Stimulated activated CD8-positive, alpha-beta memory T cell treated with anti-CD3 and anti-CD28 coated beads, Interleukin-2, amount 100 ng/mL, for 1 hour (primary cell): ENCODE measurements around the gene MEX3A.
"Not testable (repeated sequence)": the region's sequence is repeated elsewhere in the genome, so short reads cannot be mapped to it uniquely, and the experiment has no call there.

ENCODE experiments used
- DNase-seq, 2 donors: peaks; one replicate each; pipeline ENCODE4 v3.0.0-alpha.2; 2020; ENCODE audit warnings: low read depth in 2 of 2

Gene MEX3A, protein sequence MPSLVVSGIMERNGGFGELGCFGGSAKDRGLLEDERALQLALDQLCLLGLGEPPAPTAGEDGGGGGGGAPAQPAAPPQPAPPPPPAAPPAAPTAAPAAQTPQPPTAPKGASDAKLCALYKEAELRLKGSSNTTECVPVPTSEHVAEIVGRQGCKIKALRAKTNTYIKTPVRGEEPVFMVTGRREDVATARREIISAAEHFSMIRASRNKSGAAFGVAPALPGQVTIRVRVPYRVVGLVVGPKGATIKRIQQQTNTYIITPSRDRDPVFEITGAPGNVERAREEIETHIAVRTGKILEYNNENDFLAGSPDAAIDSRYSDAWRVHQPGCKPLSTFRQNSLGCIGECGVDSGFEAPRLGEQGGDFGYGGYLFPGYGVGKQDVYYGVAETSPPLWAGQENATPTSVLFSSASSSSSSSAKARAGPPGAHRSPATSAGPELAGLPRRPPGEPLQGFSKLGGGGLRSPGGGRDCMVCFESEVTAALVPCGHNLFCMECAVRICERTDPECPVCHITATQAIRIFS

DNA sequence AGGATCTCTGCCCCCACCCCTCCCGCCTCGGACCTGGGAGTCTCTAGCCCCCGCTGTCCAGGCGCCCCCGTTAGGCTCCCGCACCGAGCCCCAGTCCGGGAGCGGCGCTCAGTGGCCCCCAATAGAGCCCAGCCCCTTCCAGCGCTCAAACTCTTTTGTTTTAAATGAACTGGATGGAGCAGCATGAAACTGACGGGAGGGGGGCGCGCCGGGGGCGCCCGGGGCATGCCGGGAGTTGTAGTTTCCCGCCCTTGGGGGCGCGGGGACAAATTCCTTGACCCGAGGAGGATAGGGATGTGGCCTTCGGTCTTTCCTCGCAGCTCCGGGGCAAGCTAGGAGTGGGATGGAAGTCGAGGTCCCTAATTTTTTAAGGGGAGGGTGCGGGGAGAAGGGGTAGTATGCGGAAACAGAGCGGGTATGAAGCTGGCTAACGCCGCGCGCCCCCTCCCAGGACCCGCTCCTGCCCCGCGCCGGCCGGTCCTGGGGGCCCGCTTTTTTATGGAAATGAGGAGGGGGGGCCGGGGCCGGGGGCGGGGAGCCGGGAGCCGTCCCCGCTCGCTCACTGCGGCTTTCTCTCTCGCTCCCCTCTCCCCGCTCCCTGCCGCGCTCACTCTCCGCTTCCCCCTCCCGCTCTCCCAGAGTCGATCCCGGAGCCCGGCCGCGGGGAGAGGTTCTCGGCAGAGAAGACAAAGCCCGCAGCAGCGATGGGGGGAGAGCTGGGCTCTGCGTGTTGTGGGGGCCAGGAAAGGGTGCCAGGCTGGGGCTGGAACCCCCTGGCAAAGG, at the start of gene MEX3A:
MEX3A (minus strand) TSS at position 157 of the 783 bp plus-strand sequence. CDS start 467 bp downstream, outside the sequence.
- peak; percentile 28 to 41 for DNase-seq

DNA sequence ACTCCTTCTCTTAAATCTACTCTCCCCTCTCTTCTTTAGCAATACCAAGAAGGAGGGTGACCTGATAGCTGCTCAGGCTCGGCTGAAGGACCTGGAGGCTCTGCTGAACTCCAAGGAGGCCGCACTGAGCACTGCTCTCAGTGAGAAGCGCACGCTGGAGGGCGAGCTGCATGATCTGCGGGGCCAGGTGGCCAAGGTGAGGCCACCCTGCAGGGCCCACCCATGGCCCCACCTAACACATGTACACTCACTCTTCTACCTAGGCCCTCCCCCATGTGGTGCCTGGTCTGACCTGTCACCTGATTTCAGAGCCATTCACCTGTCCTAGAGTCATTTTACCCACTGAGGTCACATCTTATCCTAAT, 48.3 kb upstream of the MEX3A start:
- DNase-seq = no peak

DNA sequence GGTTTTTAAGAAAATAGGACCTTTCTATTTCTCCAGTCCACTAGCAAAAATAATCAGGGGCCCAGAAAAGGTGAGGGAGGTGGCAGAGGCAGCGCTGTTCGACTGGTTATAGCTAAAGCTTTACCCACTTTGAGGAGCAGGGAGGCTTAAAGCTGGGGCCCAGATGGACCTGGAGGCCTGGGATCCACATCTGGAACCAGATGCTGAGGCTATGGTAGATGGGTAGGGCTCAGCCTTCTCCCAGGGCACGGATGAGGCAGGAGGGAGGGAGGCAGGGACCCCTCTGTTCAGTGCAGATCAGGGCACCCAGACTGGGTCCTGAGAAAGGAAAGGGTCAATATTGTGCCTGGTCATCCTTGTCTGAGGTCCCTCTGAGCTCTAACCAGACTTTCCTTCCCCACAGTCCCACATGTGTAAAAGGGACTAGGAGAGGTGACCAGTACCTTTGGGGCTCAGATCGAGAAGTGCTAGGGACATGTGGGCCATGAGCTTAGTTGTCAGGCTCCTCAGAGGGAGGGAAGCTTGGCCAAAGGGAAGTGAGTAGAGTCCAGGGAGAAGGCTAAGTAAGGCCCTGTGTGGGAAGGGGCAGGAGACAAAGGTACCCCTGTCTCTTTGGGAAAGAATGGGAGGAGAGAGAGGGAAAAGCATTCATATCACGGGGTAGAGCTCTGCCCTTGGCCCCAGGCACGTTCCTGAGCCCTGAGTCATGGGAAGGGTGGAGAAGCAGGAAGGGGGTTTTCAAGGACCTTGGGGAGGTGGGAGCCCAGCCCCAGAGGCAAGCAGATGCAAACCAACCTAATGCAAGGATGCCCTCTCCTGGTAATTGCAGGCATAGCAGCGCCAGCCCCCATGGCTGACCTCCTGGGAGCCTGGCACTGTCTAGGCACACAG, 47.7 kb upstream of the MEX3A start:
- DNase-seq = peak; percentile 50

DNA sequence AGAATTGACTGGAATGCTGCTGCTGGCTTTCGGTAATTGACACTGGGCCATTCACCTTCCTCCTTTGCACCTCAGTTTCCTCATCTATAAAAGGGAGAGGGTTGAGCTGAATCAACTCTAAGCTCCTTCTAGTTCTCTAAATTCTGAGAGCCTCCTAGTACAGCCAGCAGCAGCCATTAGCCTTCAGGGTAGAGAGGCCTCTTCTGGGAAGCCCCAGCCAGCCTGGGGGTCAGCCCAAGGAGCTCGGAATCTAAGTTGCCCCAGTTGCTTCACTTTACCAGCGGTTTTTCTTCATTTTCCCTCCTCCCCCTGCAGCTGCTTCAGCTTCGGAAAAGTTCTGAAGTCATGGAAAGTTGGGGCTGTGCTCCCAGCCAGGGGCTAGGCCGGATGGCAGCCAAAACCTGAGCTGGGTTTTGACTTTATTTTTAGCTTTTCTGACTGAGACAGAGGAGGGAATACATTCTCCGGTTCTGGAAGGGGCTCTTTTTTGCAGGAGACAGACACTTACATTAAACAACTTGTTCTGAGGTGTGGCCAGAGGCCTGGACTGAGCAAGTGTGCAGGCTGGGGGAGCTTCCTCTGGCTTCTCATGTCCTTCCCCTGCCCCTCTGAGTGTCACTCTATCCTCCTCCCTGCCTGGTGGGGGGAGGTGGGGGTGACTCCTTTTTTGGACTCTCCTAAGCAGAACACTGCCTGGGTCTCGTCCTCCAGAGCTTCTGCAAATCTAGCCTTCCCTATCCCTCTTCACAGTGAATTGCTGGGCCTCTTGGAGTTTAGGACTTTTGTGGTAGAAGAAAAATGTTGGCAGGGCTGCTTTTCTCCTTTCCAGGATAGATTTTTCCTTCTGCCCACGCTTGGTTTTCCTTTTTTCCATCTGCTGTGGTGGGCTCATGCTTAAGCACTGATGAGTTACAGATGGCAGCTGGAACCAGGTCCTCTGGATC, 46.7 kb upstream of the MEX3A start:
- no peak for DNase-seq

DNA sequence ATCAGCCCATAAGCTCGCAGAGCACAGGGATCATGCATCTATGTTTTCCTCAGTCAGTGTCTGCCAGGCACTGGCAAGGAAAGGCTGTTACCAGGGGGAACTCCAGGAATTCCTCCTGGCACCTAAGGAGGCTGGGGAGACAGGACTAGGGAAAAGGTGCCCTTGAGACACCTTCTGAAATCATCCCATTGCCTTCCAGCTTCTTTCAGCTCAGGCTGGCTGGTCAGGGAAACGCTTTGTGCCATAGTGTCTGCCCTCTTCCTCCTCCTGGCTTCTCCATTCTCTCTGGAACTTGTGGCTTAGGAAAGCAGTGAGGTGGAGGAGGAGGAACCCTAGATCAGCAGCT, 46.0 kb upstream of the MEX3A start:
- no peak for DNase-seq

DNA sequence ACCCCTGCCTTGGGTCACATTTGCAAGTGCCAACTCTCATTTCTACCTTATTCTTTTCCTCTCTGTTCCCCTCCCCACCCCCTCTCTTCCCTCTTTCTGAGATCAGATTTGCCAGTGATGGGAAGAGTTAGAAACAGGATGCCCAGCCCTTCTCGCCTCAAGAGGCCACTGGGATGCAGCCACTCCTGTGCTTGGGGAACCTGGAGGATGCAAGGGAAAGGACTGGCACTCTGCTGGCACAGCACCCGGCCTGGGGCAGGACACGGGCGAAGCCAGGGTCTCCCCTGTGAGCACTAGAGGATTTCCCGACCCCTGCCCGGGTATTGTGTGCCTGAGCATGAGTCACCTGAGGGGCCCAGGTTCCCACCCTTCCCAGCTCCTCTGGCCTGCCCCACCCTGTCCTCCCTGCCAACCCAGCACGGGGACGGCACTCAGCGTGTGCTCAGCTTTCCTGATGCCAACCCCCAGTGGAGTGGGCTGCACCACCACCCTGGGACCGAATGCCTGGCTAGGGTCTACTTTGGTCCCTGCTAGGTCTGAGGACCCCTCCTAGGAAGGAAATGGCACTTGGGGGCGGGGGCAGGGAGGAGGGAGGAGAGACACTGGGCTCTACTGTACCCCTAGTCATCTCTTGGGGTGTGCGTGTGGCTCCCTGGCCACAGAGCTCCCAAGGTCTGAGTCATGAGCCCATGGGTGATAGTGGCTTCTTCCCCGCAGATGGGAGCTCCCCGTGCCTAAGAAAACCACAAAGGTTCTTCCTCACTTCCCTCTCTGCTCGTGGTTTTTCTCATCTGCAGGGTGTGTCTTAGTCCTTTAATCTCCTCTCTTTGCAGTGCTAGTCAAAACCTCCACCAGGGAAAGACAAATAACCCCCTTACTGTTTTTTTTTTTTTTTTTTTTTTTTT, 44.6 kb upstream of the MEX3A start:
- peak; percentile 52 to 59 for DNase-seq

DNA sequence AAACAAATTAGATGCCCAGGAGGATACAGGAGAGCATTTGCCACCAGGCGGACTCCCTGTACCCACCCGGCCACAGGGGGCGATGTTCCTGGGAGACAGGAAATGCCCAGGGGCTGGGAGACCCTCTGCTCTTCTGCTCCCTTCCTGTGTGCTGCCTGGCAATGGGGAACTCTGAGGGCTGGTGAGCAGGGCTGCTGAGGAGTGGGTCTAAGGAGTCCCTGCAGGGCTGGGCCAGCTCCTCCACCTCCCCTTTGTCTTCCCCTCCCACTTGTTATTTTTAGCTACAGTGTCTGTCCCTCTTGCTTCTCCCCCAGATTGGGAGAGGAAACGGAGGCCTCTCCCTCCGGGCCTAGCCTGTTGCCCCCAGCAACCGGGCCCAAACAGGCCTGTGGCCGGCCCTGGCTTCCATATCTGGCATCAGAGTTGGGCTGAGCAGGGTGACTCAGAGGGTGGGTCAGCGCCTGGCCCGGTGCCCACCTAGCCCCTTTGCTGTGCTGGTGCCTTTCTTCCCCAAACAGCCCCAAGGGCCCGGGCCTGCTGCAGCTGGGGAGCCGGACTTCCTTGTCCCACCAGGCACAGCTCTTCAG, 43.9 kb upstream of the MEX3A start:
- DNase-seq = peak; percentile 41

DNA sequence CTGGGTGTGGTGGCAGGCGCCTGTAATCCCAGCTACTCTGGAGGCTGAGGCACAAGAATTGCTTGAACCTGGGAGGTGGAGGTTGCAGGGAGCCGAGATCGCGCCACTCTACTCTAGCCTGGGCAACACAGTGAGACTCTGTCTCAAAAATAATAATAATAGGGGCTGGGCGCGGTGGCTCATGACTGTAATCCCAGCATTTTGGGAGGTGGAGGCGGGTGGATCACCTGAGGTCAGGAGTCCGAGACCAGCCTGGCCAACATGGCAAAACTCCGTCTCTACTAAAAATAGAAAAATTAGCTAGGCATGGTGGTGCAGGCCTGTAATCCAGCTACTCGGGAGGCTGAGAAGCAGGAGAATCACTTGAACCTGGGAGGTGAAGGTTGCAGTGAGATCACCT, 43.3 kb upstream of the MEX3A start:
- not testable (repeated sequence) for DNase-seq

DNA sequence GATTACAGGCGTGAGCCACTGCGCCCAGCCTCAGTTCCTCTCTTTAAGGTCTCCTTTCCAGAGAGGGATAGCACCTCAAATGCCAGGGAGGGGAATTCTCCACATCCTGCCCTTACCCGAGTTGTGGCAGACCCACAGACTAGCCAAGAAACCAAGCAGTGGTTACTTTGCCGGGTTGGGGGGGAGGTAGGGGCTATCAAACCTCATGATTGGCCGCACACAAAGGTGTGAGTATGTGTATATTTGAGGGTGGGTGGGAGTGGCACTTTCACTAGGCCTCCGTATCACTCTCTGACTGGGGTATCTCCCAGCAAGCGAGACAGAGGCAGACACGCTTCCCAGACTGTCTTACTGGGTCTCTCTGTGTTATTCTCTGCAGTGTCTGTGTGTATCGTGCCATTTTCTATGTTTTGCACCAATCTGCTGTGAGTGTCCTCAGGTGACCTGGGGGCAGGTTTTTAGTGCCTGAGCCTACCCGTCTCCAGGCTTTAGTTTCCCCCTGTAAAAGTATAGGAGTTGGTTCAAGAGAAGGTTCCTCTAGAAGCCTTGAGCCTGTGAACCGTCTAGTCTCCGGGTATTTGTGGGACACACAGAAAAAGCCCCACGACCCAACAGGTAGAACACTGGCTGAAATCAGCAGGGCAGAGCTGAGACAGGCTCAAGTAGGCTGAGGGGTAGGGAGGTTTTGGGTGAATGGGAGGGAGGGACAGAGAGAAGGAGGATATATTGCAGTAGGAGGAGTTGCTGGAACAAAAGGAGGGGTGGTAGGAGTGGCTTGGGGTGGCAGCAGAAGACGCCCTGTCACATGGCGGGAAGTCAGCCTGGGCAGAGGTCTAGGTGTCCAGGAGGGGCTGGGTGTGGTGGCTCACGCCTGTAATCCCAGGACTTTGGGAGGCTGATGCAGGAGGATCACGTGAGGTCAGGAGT, 42.6 kb upstream of the MEX3A start:
- no peak for DNase-seq

DNA sequence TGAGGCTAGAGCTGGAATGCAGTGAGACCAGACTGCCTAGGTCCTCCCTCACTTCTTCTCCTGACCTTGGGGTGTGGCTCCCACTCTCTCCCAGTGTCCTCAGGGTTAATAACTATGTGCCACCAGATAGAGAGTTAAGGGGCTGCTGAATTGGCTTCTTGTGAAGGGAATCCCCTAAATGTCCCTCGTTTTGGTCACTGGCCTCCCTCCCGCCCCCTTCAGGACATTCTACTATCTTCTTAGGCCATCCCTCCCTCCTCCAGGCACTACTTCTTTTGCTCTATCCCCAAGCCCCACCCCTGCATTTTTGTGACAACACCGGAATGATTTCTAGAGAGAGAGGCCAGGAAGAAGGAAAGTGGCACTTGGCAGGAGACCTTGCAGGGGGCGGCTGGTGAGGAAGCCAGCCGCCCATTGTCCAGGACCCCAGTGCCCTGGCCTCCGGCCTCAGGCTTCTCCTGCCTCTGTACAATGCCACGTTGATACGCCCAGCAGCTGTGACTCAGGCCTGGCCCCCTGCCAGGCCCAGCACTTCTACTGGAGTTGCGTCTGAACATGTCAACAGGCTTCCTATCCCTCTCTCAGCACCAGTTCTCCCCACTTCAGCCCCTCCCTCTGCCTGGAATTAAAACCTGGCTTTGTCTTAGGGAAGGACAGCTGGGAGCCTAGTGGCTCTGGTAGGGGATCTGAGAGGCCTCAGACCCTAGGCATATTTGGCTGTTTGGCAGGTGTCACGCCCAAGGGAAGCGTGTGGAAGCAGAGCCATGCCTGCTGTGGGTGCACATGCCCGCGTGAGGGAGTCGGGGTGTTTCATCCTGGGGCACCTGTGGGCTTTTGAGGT, 41.3 kb upstream of the MEX3A start:
- DNase-seq = peak in 1 of 2 donors; percentile 48

DNA sequence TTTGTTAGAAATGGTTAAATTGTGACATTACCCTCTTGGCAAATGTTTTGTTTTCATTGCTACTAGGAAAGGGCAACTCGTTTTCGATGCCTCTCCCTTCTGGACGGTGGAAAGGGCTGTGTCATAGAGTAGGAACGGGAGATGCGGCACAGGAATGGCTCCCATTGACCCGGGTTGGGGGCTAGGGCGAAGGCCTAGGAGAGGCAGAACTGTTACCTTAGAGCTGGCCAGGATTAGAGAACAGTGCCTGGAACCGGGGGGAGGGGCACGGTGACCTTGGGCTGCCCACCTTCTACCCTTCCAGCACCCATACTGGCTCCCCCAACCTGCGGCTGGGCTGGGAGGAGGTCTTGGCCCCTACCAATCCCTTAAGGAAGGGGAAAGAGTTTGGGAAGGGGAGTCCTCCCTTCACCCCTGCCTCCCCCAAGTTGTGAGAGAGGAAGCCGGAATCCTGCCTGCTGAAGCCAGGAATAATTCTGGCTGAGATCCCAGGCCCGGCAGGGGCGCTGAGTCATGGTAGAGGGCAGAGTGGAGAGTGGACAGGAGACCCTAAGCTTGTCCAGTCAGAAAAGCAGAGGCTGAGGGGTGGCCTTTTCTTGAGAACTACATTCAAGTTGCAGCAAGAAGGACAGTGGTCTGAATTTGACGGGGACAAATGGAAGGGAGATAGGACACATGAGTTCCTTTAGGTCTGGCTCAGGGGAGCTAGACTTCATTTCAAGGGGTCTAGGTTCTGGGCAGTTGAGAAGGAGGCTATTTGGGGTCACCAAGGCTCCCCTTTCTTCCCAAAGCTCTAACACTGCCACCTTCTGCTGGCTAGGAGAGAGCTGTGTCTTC, 40.5 kb upstream of the MEX3A start:
- no peak for DNase-seq

DNA sequence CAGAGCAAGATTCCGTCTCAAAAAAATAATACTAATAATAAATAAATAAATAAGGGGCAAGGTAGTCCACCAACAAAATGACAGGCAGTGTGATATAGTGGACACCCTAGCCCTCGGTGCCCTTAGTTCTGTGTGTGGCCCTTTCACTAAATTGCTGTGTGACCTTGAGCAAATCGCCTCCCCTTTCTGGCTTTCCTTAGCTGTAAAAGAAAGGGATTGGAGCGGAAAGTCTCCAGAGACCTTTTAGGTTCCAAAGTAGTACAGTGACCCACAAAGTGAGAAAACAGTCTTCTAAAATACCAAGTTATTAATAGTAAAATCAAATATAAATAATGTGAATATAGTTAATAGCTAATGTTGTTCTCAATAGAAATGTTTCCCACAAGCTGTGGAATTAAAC, 39.8 kb upstream of the MEX3A start:
- DNase-seq = no peak

DNA sequence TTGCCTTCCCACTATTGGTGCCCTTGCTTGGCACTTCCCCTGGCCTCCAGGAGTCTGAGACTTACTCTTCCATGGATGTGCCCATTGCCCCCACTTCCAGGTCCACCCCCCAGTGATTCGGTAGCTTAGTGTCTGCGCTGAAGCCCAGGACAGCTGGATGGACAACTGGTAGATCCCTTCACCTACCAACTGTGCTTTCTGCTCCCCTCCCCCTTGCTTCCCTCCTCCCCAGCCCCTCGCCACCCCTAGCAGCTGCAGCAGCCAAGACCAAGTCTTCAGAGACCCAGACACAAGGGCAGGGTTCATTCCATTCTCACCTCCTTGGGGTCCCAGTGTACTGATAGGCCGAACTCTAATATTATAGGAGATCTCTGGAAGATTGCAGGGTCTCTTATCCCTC, 39.2 kb upstream of the MEX3A start:
- DNase-seq = no peak

DNA sequence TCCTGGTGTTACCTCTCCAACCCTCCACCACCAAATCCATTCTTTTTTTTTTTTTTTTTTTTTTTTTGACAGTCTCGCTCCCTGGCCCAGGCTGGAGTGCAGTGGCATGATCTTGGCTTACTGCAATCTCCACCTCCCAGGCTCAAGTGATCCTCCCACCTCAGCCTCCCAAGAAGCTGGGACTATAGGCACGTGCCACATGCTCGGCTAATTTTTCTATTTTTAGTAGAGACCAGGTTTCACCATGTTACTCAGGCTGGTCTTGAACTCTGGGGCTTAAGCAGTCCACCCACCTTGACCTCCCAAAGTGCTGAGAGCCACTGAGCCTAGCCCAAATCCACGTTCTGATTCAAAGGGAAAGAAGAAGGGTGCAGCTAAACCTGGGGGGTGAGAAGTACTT, 38.7 kb upstream of the MEX3A start:
- DNase-seq = not testable (repeated sequence)

DNA sequence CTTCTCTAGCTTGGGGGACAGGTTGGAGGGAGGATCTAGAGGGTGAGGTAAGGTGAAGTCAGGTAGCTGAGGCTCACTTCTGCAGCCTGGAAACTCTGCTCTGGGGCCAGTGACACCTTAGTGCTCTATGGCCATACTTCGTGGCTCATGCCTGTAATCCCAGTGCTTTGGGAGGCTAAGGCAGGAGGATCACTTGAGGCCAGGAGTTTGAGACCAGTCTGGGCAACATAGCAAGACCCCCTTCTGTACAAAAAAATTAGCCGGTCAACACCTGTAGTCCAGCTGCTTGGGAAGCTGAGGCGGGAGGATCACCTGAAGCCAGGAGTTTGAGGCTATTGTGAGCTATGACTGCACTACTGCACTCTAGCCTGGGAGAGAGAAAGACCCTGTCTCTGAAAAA, 38.1 kb upstream of the MEX3A start:
- DNase-seq = no peak

DNA sequence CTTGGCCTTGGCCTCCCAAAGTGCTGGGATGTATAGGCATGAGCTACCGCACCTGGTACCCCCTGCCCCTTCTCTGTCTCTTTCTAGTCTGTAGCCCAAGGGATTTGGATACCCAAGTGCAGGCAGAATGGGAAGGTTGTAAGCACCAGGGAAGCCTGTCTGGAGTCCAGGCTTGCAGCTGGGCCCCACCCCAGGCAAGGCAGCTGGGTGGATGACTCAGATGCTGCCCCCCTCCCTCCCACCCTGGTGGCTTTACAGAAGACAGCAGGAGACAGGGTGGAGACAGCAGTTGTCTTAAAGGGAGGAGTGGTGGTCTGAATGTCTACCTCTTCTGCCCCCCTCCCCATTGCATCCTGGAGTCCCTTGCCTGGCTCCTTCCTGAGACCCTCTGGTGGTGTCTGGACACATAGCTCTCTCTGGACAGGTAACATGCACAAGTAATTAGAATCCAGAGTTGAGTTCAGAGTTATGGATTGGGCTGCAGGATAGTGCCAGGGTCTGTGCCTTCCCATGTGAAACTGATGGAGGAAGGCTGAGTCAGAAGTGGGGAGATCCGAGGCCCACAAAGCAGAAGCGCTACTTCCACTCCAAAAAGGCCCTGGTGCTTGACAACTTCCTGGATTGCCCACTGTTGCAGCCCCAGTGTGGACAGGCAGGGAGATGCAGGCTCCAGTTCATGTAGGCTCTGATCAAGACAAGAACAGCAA, 37.4 kb upstream of the MEX3A start:
- no peak for DNase-seq
